Gastroesophageal sphincter (tissue), 3 donors: Measurements from ENCODE around the gene SYNDIG1.

Experiments
- CTCF ChIP-seq, 4 experiments: fragments of 200-600 bp in 2 of 4; fragments of 450-650 bp in 2 of 4; sonication (generic) in 1 of 4; IDR thresholded peaks; one replicate each; pipeline ENCODE4 v1.5.1; 2017 to 2019; ENCODE audit warnings: antibody characterized with exemption in 4 of 4, mild to moderate bottlenecking in 2 of 4, moderate library complexity in 2 of 4
- EP300 ChIP-seq: sonication (generic); formaldehyde crosslinking; IDR thresholded peaks from one replicate; pipeline ENCODE4 v1.6.1; 2017; ENCODE audit warnings: antibody characterized with exemption, mild to moderate bottlenecking
- POLR2A ChIP-seq, 2 donors: fragments of 450-650 bp; IDR thresholded peaks; one replicate each; pipeline ENCODE4 v1.6.1; 2017; ENCODE audit warnings: antibody characterized with exemption in 2 of 2, mild to moderate bottlenecking in 2 of 2, moderate library complexity in 1 of 2
- POLR2AphosphoS5 ChIP-seq: sonication (generic); formaldehyde crosslinking; IDR thresholded peaks from one replicate; pipeline ENCODE4 v1.6.1; 2017; ENCODE audit warnings: antibody characterized with exemption

GRCh38 chr20:24470746-24471582 lies 1.5 kb downstream of the SYNDIG1 start:
- TF ChIP-seq POLR2AphosphoS5 = no peak
- no peak for TF ChIP-seq CTCF (IDR thresholded peaks at IDR 0.05)
- no peak for TF ChIP-seq POLR2A (IDR thresholded peaks at IDR 0.05)
- TF ChIP-seq EP300 = no peak
